ENCODE results near the gene UBE3D. TPM values are rescaled to one million over a fixed set of nuclear protein-coding genes. Genes with fewer than 3 reads are reported as not detected.

The UBE3D gene
- 1 to 10 TPM; 3.6 TPM for total RNA-seq
- long read RNA-seq, donor 1: 0 reads
- long read RNA-seq, donor 2, partial matches to known transcripts: 1 of 4 reads
- long read RNA-seq, donor 2, other reads (novel, unspliced or antisense): 1 of 4 reads

- intact Hi-C loops (cut with DNase I): no loop called here
- DNase-seq (ENCODE audit: low spot score): peak; percentile 97
Measured at GRCh38 chr6:83065511-83066192, at the start of gene UBE3D. UBE3D (minus strand) TSS chr6:83065841; CDS start chr6:83065718, 123 bp downstream.

GRCh38 chr6:83114164-83114563 is 48.5 kb upstream of the UBE3D start:
- intact Hi-C loops (cut with DNase I): no loop called here
- no peak for DNase-seq (ENCODE audit: low spot score)

- intact Hi-C loops (cut with DNase I): no loop called here
- no peak for DNase-seq (ENCODE audit: low spot score)
Measured at GRCh38 chr6:83113258-83113657, 47.6 kb upstream of the UBE3D start.

- DNase-seq (ENCODE audit: low spot score): no peak
- intact Hi-C loops (cut with DNase I): no loop called here
Measured at GRCh38 chr6:83108378-83108777, 42.7 kb upstream of the UBE3D start.

GRCh38 chr6:83098589-83098988 is 32.9 kb upstream of the UBE3D start:
- intact Hi-C loops (cut with DNase I): no loop called here
- DNase-seq (ENCODE audit: low spot score): no peak

GRCh38 chr6:83097675-83098074 is 32.0 kb upstream of the UBE3D start:
- intact Hi-C loops (cut with DNase I): no loop called here

GRCh38 chr6:83097204-83097603 is 31.6 kb upstream of the UBE3D start:
- intact Hi-C loops (cut with DNase I): no loop called here
- DNase-seq (ENCODE audit: low spot score): no peak

More at GRCh38 chr6:83097675-83098074, 32.0 kb upstream of the UBE3D start:
- DNase-seq (ENCODE audit: low spot score): no peak

- no peak for DNase-seq (ENCODE audit: low spot score)
- intact Hi-C loops (cut with DNase I): no loop called here
Measured at GRCh38 chr6:83096791-83097190, 31.1 kb upstream of the UBE3D start.

GRCh38 chr6:83092756-83093399 is 27.2 kb upstream of the UBE3D start:
- intact Hi-C loops (cut with DNase I): no loop called here
- no peak for DNase-seq (ENCODE audit: low spot score)

GRCh38 chr6:83086751-83087150 is 21.1 kb upstream of the UBE3D start:
- intact Hi-C loops (cut with DNase I): no loop called here
- no peak for DNase-seq (ENCODE audit: low spot score)

GRCh38 chr6:83083476-83083875 is 17.8 kb upstream of the UBE3D start:
- intact Hi-C loops (cut with DNase I): no loop called here
- no peak for DNase-seq (ENCODE audit: low spot score)

- intact Hi-C loops (cut with DNase I): no loop called here
- DNase-seq (ENCODE audit: low spot score): no peak
Measured at GRCh38 chr6:83073615-83074014, 8.0 kb upstream of the UBE3D start.

GRCh38 chr6:83072726-83073125 is 7.1 kb upstream of the UBE3D start:
- intact Hi-C loops (cut with DNase I): no loop called here

GRCh38 chr6:83071707-83072106 is 6.1 kb upstream of the UBE3D start:
- DNase-seq (ENCODE audit: low spot score): no peak
- intact Hi-C loops (cut with DNase I): no loop called here

More at GRCh38 chr6:83072726-83073125, 7.1 kb upstream of the UBE3D start:
- DNase-seq (ENCODE audit: low spot score): no peak

GRCh38 chr6:83071023-83071422 is 5.4 kb upstream of the UBE3D start:
- DNase-seq (ENCODE audit: low spot score): no peak
- intact Hi-C loops (cut with DNase I): no loop called here

GRCh38 chr6:83069633-83070032 is 4.0 kb upstream of the UBE3D start:
- DNase-seq (ENCODE audit: low spot score): no peak
- intact Hi-C loops (cut with DNase I): no loop called here

- intact Hi-C loops (cut with DNase I): no loop called here
- DNase-seq (ENCODE audit: low spot score): no peak
Measured at GRCh38 chr6:83068616-83069015, 3.0 kb upstream of the UBE3D start.

- intact Hi-C loops (cut with DNase I): no loop called here
- DNase-seq (ENCODE audit: low spot score): peak; percentile 99
Measured at GRCh38 chr6:83067448-83068439, 2.1 kb upstream of the UBE3D start, which contains the start of gene DOP1A. DOP1A (plus strand) TSS chr6:83067671; CDS start chr6:83096978, 29,307 bp downstream.

- no peak for DNase-seq (ENCODE audit: low spot score)
- intact Hi-C loops (cut with DNase I): no loop called here
Measured at GRCh38 chr6:83062225-83062624, 3.4 kb downstream of the UBE3D start.

- intact Hi-C loops (cut with DNase I): no loop called here
Measured at GRCh38 chr6:83061190-83061589, 4.5 kb downstream of the UBE3D start.

More at GRCh38 chr6:83061190-83061589, 4.5 kb downstream of the UBE3D start:
- no peak for DNase-seq (ENCODE audit: low spot score)

Data from posterior vena cava (tissue), 2 donors.